NCI-H2107 treated with DMSO at 0.1 percent for 48 hours (cell line): Measurements from ENCODE around the gene PSTK.

Experiments
- DNase-seq: peaks from one replicate; lab custom pipeline; 2025; ENCODE audit not compliant: unreplicated experiment; lab: John Stamatoyannopoulos, UW

The PSTK gene

GRCh38 chr10:122980209-122981065 lies at the start of gene PSTK:
Gene PSTK, plus strand, starts transcription at chr10:122980401. Its CDS starts 79 bp downstream, at chr10:122980480.
- DNase-seq = peak; percentile 63

- DNase-seq = no peak
Observed at GRCh38 chr10:122931088-122931906, 48.9 kb upstream of the PSTK start.

GRCh38 chr10:122939133-122939855 lies 40.9 kb upstream of the PSTK start:
- DNase-seq = no peak

DNA sequence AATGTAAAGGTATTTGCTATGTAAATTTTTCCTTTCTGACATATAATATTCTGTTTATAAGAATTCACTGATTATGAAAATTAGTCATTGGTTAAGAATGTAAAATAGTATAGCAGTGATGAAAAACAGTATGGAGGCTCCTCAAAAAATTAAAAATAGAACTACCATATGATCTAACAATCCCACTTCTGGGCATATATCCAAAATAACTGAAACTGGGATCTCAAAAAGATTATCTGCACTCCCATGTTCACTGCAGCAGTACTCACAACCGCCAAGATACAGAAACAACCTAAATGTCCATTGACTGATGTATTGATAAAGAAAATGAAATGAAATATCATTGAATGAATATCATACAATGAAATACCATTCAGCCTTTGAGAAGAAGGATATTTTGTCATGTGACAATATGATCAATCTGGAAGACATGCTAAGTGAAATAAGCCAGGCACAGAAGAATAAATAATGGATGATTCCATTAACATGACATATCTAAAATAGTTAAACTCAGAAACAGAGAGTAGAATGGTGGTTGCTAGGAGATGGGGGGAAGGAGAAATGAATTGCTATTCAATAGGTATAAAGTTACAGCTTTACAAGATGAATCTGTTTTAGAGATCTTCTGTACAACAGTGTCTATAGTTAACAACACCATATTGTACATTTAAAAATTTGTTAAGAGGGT lies 40.2 kb upstream of the PSTK start:
- DNase-seq = no peak

- no peak for DNase-seq
Observed at GRCh38 chr10:122949296-122949695, 30.9 kb upstream of the PSTK start.

GRCh38 chr10:122953902-122954730 lies 26.1 kb upstream of the PSTK start, which contains the start of gene C10orf88:
Gene C10orf88, minus strand, starts transcription at chr10:122954227. Its CDS starts 49 bp downstream, at chr10:122954178.
- peak; percentile 88 for DNase-seq

DNA sequence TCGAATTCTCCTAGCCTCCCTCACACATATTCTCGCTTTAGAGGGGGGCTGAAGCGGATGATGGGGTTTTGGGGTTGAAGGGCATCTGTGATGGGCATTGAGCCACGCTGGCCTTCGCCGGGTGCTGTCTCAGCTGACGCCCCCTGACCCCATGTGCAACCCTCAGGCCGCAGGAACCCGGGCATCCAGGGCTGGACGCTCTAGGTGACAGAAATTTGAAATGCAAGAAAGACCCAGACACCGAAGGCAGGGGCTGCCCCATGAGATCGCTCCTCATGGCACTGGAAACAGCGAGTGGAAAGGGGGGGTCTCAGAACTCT lies 25.5 kb upstream of the PSTK start:
- no peak for DNase-seq

DNA sequence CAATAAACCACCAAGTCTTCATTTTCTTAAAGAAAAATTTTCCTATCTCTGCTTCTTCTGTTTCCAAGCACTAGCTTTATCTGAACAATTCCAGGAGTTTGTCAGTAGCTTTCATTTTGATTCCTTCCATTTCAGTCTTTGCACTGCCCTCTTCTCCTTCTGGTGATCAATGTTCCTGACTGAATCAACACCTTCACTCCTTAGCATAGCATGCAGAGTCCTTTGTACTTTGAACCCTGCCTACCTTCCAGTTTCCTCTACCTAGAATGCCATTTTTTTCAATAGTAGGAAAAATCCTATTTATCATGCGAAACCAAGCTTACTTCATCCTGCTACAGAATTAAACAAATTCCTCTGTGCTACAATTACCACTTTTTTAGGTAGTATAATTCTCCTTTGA lies 24.3 kb upstream of the PSTK start:
- DNase-seq = no peak

DNA sequence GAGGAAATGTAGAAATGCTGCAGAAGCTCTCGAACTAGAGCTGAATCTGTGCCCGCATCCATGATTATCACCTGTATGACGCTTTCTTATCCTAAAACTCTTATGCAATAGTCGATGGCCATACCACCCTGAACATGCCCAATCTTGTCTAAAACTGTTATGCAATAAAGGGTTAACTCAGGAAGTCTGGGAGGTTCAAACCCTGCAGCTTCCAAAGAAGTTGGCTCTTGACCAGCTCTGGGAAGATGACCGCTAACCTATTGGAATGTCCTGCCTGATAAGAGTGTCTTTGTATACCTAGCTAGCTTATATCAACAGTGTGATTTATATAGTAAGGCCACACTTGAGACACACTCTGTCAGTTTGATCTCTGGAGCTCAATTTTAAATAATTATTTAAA lies 22.7 kb upstream of the PSTK start:
- no peak for DNase-seq

DNA sequence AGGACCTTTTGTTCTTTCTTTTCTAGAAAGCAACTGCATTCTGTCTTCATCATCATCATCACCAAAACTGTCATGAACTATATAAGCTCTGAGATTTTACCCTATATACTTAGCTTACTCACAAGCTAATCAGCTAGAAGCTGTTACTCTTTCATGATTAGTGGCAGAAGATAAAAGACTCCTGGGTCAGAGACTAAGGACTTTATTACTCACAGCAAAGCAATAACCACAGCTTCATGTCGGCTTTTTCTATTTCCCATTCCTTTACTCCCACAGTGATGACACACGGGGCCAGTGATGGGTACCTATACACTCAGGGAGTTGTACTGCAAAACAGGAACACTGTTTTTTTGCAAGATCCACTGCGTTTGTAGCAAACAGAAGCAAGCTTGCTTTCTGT lies 17.8 kb upstream of the PSTK start:
- no peak for DNase-seq

DNA sequence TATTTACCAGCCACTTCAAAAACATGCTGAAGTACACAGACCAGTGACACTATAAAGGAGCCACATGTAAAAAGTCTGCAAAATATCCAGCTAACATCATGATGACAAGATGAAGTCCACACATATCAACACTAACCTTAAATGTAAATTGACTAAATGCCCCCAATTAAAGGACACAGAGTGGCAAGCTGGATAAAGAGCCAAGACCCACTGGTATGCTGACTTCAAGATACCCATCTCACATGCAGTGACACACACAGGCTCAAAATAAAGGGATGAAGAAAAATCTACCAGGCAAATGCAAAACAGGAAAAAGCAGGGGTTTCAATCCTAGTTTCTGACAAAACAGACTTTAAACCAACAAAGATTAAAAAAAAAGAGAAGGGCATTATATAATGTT lies 13.3 kb upstream of the PSTK start:
- no peak for DNase-seq

DNA sequence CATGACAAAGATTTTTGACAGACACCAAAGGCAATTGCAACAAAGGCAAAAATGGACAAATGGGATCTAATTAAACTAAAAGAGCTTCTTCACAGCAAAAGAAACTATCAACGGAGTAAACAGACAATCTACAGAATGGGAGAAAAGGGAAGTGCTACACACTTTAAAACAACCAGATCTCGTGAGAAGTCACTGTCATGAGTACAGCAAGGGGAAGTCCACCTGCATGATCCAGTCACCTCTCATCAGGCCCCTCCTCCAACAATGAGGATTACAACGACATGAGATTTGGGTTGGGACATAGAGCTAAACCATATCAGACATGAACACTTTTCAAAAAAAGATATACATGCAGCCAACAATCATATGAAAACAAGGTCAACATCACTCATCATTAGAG lies 11.5 kb upstream of the PSTK start:
- DNase-seq = no peak

DNA sequence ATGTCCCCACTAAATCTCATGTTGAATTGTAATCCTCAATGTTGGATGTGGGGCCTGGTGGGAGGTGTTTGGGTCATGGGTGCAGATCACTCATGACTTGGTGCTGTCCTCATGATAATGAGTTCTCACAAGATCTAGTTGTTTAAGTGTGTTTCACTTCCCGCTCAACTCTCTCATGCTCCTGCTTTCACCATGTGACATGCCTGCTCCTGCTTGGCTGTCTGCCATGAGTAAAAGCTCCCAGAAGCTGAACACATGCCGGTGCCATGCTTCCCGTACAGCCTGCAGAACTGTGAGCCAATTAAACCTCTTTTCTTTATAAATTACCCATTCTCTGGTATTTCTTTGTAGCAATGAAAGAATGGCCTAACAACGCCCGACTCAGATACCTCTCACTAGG lies 6.2 kb upstream of the PSTK start:
- no peak for DNase-seq

GRCh38 chr10:122974543-122975064 lies 5.6 kb upstream of the PSTK start:
- DNase-seq = no peak

DNA sequence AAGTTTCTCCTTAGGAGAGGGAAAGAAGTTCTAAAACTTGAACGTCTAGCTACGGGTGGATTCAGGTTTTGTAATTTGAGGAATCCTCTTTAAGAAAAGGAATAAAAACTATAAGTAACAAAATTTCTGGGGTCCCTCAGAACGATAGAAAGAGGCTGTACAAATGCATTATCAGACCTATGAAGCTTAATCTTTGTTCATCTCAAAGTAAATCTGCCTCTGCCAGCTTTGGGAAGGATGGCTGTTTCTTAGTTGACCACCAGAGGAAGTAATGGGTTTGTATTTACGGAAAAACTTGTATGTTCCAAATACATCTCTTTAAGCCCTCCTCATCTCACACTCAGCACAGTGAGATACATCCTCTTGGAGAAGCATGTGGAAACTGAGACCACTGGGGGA lies 864 bp downstream of the PSTK start:
- no peak for DNase-seq

- no peak for DNase-seq
Observed at GRCh38 chr10:122983898-122984297, 3.7 kb downstream of the PSTK start.

GRCh38 chr10:122984708-122985107 lies 4.5 kb downstream of the PSTK start:
- DNase-seq = no peak

GRCh38 chr10:122986335-122986734 lies 6.1 kb downstream of the PSTK start:
- no peak for DNase-seq

DNA sequence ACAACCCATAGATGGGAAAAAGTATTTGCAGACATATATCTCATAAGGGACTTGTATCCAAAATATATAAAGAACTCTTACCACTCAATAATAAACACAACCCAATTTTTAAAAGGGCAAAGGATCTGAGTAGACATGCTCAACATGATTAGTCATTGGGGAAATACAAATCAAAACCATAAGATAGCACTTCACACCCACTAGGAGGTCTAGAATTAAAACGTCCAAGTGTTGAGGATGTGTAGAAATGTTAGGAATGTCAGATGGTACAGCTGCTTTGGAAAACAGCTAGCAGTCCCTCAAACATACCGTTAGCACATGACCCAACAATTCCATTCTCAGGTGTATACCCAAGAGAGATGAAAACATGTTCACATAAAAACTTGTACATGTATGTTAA lies 8.3 kb downstream of the PSTK start:
- DNase-seq = no peak

- DNase-seq = no peak
Observed at GRCh38 chr10:122990278-122990677, 10.1 kb downstream of the PSTK start.
